NB4 (cell line): ENCODE measurements around the gene HLF.

Experiments
- DNase-seq: peaks from one replicate; pipeline ENCODE4 v3.0.0; 2010; ENCODE audit warnings: low read depth
- H3K4me3 ChIP-seq: one replicate; pipeline ENCODE4 v1.5.1; 2011; ENCODE audit warnings: mild to moderate bottlenecking, low read depth, low read length, moderate library complexity
- MYC ChIP-seq: IDR thresholded peaks from 2 replicates; pipeline ENCODE4 v1.6.1; 2011; ENCODE audit warnings: low read depth, low read length
- POLR2A ChIP-seq: IDR thresholded peaks from 2 replicates; pipeline ENCODE4 v1.6.1; 2011; ENCODE audit warnings: mild to moderate bottlenecking; ENCODE audit not compliant: insufficient read length; ENCODE audit errors: extremely low read depth
- TF ChIP-seq, protein P1 (sequence below): IDR thresholded peaks from one replicate; pipeline ENCODE4 v1.5.1; 2012; ENCODE audit warnings: low read depth, low read length
- TF ChIP-seq, protein P2 (sequence below): IDR thresholded peaks from 2 replicates; pipeline ENCODE4 v1.6.1; 2011; ENCODE audit warnings: low read depth, low read length

HLF gene

DNA sequence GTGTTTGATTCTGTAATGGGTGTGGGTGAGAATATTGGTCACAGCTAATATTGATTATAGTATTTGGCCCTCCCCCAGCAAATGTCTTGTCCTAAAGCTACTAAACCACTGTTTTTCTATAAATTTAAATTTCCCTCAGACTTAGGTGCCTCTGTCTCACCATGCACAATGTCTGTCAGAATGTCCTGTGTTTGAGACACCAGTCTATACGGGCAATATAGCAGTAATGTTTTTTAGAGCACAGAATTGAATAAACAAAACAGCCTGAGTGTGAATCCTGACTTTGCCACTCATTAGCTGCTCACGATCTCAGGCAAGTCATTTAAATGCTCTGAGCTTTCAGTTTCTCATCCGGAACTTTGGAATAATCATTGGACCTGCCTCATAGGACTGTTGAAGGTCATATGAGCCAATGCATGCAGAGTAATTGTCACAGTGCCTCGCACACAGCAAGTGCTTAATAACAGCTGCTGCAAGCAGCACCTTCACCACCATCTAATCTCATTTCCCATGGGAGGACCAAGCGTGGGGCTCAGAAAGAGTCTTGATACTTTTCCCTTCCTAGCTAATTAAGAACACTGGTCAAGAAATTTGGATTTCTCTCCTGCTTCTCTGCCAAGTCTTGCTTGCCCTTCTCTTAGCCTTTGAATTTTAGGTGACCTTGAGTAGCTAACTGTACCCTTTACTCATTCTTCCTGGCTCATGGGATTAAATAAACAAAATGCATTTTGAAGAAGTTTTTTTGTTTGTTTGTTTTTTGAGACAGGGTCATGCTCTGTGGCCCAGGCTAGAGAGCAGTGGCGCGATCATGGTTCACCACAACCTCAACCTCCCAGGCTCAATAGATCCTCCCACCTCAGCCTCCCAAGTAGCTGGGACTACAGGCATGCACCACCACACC, 9.8 kb downstream of the HLF start:
- no peak for DNase-seq
- TF ChIP-seq, protein P1, sequence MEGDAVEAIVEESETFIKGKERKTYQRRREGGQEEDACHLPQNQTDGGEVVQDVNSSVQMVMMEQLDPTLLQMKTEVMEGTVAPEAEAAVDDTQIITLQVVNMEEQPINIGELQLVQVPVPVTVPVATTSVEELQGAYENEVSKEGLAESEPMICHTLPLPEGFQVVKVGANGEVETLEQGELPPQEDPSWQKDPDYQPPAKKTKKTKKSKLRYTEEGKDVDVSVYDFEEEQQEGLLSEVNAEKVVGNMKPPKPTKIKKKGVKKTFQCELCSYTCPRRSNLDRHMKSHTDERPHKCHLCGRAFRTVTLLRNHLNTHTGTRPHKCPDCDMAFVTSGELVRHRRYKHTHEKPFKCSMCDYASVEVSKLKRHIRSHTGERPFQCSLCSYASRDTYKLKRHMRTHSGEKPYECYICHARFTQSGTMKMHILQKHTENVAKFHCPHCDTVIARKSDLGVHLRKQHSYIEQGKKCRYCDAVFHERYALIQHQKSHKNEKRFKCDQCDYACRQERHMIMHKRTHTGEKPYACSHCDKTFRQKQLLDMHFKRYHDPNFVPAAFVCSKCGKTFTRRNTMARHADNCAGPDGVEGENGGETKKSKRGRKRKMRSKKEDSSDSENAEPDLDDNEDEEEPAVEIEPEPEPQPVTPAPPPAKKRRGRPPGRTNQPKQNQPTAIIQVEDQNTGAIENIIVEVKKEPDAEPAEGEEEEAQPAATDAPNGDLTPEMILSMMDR, result no peak
- TF ChIP-seq, protein P2, sequence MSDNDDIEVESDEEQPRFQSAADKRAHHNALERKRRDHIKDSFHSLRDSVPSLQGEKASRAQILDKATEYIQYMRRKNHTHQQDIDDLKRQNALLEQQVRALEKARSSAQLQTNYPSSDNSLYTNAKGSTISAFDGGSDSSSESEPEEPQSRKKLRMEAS, result no peak
- no peak for TF ChIP-seq POLR2A
- no peak for TF ChIP-seq MYC
- no peak overlapping the region for H3K4me3 ChIP-seq

DNA sequence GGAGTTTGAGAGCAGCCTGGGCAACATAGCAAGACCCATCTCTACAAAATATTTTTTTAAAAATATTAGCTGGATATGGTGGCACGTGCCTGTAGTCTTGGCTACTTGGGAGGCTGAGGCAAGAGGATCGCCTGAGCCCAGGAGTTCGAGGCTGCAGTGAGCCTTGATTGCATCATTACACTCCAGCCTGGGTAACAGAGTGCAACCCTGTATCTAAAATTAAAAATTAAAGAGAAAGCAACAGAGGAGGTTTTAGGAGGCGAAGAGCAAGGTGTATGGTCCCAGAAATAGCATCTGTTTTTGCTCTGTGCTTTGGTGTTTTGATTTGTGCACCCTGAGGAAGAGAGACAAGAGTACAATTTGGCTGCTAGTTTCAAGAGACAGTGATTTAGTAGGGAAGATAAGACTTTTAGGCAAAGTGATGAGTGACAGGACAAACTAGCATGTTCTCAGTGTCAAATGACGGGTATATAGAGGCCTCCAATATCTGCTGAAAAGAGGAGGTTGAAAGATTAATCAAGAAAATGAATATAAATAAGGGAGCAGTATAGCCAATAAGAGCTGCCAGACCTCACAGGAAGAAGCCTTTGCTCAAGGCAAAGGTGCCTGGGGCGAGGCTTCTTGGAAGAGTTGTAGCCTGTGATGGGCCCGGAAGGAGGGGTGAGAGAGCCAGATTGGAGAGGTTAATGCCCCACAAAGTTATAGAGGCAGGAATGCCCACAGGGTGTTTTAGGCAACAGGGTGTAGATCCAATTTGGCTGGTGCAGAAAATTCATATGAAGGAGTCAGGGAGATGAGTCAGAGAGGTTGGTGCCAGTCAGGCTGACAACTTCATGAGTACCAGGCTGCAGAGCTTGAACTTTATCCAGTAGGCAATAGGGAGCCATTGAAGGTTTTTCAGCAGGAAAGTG, 11.4 kb downstream of the HLF start:
- no peak for DNase-seq
- TF ChIP-seq, protein P2, result no peak
- TF ChIP-seq, protein P1, result no peak
- no peak for TF ChIP-seq MYC
- TF ChIP-seq POLR2A, result no peak
- H3K4me3 ChIP-seq, result no peak overlapping the region

DNA sequence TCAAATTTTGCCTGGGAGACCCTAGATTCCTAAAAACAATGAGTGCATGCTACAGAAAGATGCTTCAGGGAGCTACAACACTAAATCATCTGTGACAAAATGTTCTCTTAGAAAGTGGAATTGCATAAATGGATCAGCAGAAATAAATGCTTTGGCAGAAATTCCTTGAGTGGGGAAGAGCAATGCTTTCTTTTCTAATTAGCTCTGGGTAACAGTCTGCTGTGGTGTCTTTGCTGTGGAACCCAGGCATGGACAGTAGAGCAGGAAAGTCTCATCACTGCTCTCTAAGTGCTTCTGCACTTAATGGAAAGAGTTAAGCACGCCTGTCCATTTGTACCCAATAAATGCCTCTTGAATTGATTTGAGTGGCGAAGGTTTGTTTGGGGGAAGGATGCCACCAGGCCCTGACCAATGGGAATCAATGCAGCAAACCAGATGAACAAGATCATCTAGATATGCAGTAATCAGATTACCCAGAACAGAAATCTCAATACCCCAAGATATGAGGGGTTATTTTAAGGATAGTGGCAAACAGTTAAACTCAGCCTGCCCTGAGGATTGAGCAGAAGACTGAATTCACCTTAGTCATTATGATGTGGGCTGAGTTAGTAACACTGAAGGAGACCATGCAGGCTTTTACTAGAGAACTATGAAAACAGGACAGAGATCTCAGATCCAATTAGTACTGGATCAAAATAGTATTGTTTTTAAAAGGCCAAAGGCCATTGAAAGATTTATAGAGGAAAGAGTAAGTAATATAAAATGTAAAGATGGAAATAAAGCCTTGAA, 13.6 kb downstream of the HLF start:
- H3K4me3 ChIP-seq, result no peak overlapping the region
- no peak for TF ChIP-seq POLR2A
- TF ChIP-seq MYC, result no peak
- TF ChIP-seq, protein P1, result no peak
- TF ChIP-seq, protein P2, result no peak
- DNase-seq, result no peak

DNA sequence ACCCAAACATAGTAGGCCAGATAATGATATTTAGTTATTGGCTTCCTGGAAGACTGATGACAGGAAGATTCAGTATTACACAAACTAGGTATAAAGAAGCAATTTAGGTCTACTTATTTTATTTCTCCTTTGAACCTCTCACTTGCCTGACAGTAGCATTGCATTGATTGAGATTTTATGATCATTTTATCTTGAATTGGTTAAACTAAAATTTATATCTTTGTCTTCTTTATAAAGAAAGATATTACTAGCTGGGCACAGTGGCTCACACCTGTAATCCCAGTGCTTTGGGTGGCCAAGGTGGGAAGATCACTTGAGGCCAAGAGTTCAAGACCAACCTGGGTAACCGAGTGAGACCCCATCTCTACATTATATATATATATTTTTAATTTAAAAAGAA, 14.4 kb downstream of the HLF start:
- H3K4me3 ChIP-seq, result no peak overlapping the region
- TF ChIP-seq MYC (no peak), POLR2A (no peak)
- TF ChIP-seq, protein P1, result no peak
- TF ChIP-seq, protein P2, result no peak
- no peak for DNase-seq

DNA sequence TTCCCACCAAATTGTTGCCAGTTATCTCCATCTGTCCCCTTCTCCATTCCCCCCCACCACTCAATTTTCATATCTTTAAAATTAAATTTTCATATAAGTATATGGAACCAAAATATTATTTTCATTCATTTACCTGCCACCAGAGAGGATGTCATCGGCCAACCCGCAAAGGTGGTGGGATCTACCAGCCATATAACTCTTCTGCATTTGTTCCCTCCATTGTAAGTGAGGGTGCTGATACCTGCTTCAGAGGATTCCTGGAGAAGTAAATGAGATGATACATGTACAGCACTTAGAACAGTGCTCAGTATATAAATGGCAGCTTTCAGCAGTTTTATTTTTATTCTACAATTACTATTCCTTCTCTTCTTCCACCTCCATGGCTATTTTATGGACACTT, 15.0 kb downstream of the HLF start:
- H3K4me3 ChIP-seq, result no peak overlapping the region
- no peak for DNase-seq
- no peak for TF ChIP-seq MYC
- TF ChIP-seq, protein P1, result no peak
- TF ChIP-seq POLR2A, result no peak
- TF ChIP-seq, protein P2, result no peak
